GM12891 (cell line): ENCODE results near the gene POMGNT2.
A peak's percentile ranks its signal among the peaks of the same experiment; 100 is the strongest.
"Not testable (repeated sequence)": the region's sequence is repeated elsewhere in the genome, so short reads cannot be mapped to it uniquely, and the experiment has no call there.

ENCODE experiments used
- DNase-seq: peaks from one replicate; pipeline ENCODE4 v3.0.0; 2011; ENCODE audit warnings: low spot score; ENCODE audit not compliant: insufficient read length
- FAIRE-seq: peaks from 2 replicates; lab custom pipeline; 2011; peaks lifted over from hg19 to GRCh38; lab: Jason Lieb, UNC
- PAX5 ChIP-seq: IDR thresholded peaks from 2 replicates; pipeline ENCODE4 v1.6.1; 2011; ENCODE audit warnings: low read length, moderate library complexity, mild to moderate bottlenecking; ENCODE audit not compliant: insufficient read depth, severe bottlenecking
- POLR2A ChIP-seq: IDR thresholded peaks from 2 replicates; pipeline ENCODE4 v1.6.1; 2011; ENCODE audit warnings: low read depth, low read length, control low read depth
- POLR2AphosphoS5 ChIP-seq: IDR thresholded peaks from 2 replicates; pipeline ENCODE4 v1.6.1; 2011; ENCODE audit warnings: low read depth, low read length, control low read depth
- POU2F2 ChIP-seq: IDR thresholded peaks from 2 replicates; pipeline ENCODE4 v1.6.1; 2011; ENCODE audit warnings: low read depth, mild to moderate bottlenecking, control low read depth, low read length, moderate library complexity
- SPI1 ChIP-seq: IDR thresholded peaks from 2 replicates; pipeline ENCODE4 v1.6.1; 2011; ENCODE audit warnings: low read depth, low read length, control low read depth
- TAF1 ChIP-seq: IDR thresholded peaks from 2 replicates; pipeline ENCODE4 v1.6.1; 2011; ENCODE audit warnings: low read depth, low read length, control low read depth

The POMGNT2 gene

DNA sequence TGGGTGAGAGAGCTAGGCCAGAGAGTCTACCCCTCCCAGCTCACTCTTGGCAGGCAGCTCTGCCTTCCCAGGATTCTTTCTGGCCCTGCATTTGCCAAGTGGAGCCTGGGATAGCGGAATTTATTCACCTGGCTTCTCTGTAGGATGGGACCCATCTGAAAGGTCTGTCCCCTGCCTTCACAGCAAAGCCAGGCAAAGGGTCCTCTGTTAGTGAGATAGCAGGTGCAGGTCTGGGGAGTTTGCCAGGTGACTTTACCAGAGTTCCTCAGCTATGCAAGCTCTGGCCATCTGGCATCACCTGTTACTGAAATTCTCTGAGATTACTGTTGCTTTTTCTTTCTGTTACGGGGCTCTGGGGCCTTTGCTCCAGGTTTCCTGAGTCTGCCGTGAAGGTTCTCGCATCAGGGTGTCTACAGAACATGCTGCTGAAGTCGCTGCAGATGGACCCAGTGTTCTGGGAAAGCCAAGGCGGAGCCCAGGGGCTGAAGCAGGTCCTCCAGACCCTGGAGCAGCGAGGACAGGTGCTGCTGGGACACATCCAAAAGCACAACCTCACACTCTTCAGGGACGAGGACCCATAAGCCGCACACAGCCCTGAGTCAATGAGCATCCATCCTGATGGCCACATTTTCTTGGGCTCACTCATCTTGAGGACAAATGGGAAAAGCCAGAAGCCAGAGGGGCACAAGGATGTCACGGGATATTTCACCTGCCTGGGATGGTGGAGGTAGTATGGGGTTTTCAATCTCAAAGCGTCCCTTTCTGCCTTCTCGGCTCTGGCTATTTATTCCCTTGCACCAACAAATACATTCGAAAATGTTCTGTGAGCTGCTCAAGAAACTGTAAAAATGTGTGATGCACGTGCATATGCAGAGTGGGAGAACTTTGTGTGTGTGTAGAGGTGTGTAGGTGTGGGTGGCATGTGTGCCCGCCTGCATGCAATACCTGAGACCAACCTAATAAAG, 49.8 kb downstream of the POMGNT2 start:
- DNase-seq (no peak), FAIRE-seq (no peak)
- no peak for TF ChIP-seq TAF1
- TF ChIP-seq SPI1 = no peak

- FAIRE-seq (no peak), DNase-seq (no peak)
- TF ChIP-seq TAF1 (no peak), POU2F2 (no peak), POLR2AphosphoS5 (no peak), POLR2A (no peak), SPI1 (no peak), PAX5 (no peak)
These were observed 50.5 kb downstream of the POMGNT2 start for GRCh38 chr3:43055393-43055792.

GRCh38 chr3:43054754-43055153, 51.1 kb downstream of the POMGNT2 start:
- no peak for TF ChIP-seq TAF1
- no peak for TF ChIP-seq POLR2A
- TF ChIP-seq POLR2AphosphoS5 = no peak
- TF ChIP-seq SPI1 = no peak
- TF ChIP-seq PAX5 = no peak
- TF ChIP-seq POU2F2 = no peak
- DNase-seq (no peak), FAIRE-seq (no peak)

DNA sequence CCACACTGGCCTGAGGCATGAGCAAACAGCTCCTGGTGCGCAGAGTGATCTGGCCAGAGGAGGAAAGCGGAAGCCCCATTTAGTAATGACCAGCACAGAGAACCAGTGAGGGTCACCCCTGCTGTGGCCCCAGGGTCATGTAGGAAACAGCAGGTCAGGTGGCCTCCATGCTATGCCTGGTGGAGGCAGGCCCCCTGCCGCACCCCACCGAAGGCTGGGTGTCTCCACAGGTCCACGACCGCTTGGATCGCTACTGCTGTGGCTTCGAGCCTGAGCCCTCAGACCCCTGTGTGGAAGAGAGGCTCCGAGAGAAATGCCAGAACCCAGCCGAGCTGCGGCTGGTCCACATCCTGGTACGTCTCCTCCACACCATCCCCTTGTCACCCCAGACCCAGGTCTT, 52.6 kb downstream of the POMGNT2 start:
- TF ChIP-seq SPI1 (no peak), PAX5 (no peak), TAF1 (no peak), POLR2A (no peak), POLR2AphosphoS5 (no peak), POU2F2 (no peak)
- FAIRE-seq (no peak), DNase-seq (no peak)

- no peak for DNase-seq
- FAIRE-seq = no peak
- no peak for TF ChIP-seq SPI1
- no peak for TF ChIP-seq PAX5
- no peak for TF ChIP-seq POLR2AphosphoS5
- TF ChIP-seq TAF1 = no peak
- no peak for TF ChIP-seq POLR2A
- no peak for TF ChIP-seq POU2F2
These were observed 57.4 kb downstream of the POMGNT2 start for GRCh38 chr3:43048470-43048869.

- FAIRE-seq = no peak
- TF ChIP-seq POLR2AphosphoS5 (no peak), POU2F2 (no peak), TAF1 (no peak)
- DNase-seq = no peak
These were observed 59.3 kb downstream of the POMGNT2 start for GRCh38 chr3:43046583-43046982.

DNA sequence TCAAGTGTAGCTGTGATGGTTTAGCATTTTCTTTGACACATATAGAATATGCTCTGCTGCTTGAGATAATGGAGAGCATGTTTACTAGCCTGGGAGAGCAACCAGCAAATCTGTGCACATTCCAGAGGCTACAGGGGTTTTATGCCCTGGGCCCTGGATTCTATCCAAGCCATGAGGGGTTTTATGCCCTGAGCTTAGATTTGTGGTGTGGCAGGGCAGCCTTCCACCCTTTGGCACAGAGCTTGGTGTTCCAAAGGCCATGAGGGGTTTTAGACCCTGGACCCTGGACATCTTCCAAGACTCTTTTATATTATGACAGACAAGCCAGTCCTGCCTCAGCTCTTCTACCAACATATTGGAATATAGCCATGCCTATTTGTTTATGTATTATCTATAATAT, 60.8 kb downstream of the POMGNT2 start:
- DNase-seq, FAIRE-seq: not testable (repeated sequence)

DNA sequence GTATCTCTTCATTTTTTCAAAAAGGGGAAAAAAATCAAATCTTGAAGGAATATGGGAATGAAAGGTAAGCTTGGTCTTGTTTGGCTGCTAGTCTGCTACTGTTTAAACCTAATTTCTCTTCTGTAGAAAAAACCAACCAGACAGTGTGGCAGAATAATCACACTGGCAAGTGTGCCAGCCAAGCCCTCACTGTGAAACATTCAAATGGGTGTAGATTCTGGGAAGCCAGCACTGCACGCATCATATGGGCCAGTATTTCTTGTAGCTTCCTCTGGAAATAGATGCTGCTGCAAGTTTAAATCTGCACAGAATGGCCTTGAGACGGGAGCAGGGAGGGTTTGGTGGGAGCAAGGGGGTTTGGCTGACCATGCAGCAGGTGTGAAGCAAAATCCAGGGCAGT, 62.1 kb downstream of the POMGNT2 start:
- TF ChIP-seq SPI1 = no peak
- TF ChIP-seq POLR2AphosphoS5 = no peak
- no peak for TF ChIP-seq POLR2A
- TF ChIP-seq PAX5 = no peak
- TF ChIP-seq POU2F2 = no peak
- no peak for TF ChIP-seq TAF1
- FAIRE-seq (no peak), DNase-seq (no peak)

GRCh38 chr3:43043071-43043766, 62.7 kb downstream of the POMGNT2 start:
- FAIRE-seq (no peak), DNase-seq (no peak)
- no peak for TF ChIP-seq POU2F2
- no peak for TF ChIP-seq SPI1
- TF ChIP-seq POLR2A = no peak
- no peak for TF ChIP-seq PAX5
- TF ChIP-seq POLR2AphosphoS5 = no peak
- no peak for TF ChIP-seq TAF1

GRCh38 chr3:43041517-43041916, 64.4 kb downstream of the POMGNT2 start:
- DNase-seq (no peak), FAIRE-seq (no peak)
- TF ChIP-seq SPI1 = no peak
- no peak for TF ChIP-seq POLR2A
- no peak for TF ChIP-seq TAF1
- TF ChIP-seq POU2F2 = no peak

GRCh38 chr3:43038010-43038409, 67.9 kb downstream of the POMGNT2 start:
- peak; percentile 41 for FAIRE-seq

More at GRCh38 chr3:43038010-43038409, 67.9 kb downstream of the POMGNT2 start:
- no peak for DNase-seq
- no peak for TF ChIP-seq POU2F2
- TF ChIP-seq POLR2A = no peak
